ENCODE measurements around the gene SF3B4. TPM values are rescaled to one million over a fixed set of nuclear protein-coding genes. Genes with fewer than 3 reads are reported as not detected.
"Not testable (repeated sequence)": the region's sequence is repeated elsewhere in the genome, so short reads cannot be mapped to it uniquely, and the experiment has no call there.

The SF3B4 gene
- total RNA-seq, 1 experiment from 2014 or later = 127 TPM

DNA sequence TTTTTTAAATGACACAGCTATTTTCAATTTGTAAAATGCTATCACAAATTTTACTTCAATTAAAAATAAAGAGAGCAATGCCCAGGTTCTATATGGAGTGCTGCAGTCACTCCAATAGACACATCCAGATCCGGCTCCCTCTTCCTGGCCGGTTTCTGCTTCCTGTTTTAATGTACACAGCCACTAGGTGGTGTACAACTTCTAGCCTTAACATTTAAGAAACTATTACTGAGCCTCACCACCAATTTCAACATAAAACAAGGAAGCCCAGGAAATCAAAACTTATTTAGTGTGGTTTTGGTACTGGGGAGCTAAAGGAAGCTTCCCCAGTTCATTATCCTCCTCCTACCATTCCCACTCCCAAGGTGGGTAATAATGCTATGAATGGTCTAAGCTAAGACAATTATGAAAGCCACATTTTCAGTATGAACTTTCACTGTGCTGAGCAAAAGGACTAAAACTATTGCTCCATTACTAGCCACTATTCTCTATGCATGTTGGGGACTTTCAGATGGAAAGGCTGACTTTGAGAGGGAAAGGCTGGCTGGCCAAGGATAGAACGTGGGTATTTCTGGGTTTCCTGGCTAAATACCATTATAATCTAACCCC is 34.5 kb upstream of the SF3B4 start:
- no peak overlapping the region for H3K27ac Mint-ChIP-seq
- no peak overlapping the region for H3K4me3 Mint-ChIP-seq
- Histone ChIP-seq H3K9me3 (ENCODE audit: control insufficient read depth, low read depth, low read length) (peaks cover 9% of the 10 kb centered on the region), H3K79me1 (ENCODE audit: insufficient read depth, low read depth, low read length, poor library complexity, severe bottlenecking) (no peaks in the 10 kb centered on the region), H3K27ac (ENCODE audit: insufficient read length, low read depth, low read length) (no peak overlapping the region), H3K4me1 (ENCODE audit: insufficient read depth, low read length) (no peaks in the 10 kb centered on the region), H2BK15ac (ENCODE audit: low read depth, low read length) (no peak overlapping the region), H3K27me3 (ENCODE audit: insufficient read depth, low read length) (no peaks in the 10 kb centered on the region), H2AK5ac (ENCODE audit: insufficient read length, low read length) (no peak overlapping the region), H2BK12ac (ENCODE audit: insufficient read length, low read depth, low read length) (no peak overlapping the region), H4K91ac (ENCODE audit: insufficient read length, low read depth, low read length) (no peak overlapping the region), H3T11ph (ENCODE audit: low read length) (no peak overlapping the region), H4K5ac (ENCODE audit: insufficient read length, low read depth, low read length) (no peak overlapping the region), H3K56ac (ENCODE audit: insufficient read length, low read depth, low read length) (no peak overlapping the region), H3K23ac (ENCODE audit: insufficient read length, low read depth, low read length) (no peak overlapping the region), H3K4ac (ENCODE audit: low read depth, low read length) (no peak overlapping the region), H2AFZ (ENCODE audit: low read length) (no peak overlapping the region), H4K20me1 (ENCODE audit: control insufficient read depth, insufficient read depth, insufficient read length) (no peaks in the 10 kb centered on the region), H2BK120ac (ENCODE audit: low read depth, low read length, poor library complexity, severe bottlenecking) (no peak overlapping the region), H3K4me2 (ENCODE audit: insufficient read depth, insufficient read length, low read length) (no peak overlapping the region), H2BK5ac (ENCODE audit: insufficient read length, low read length) (no peak overlapping the region), H4K8ac (replicated peaks; ENCODE audit: insufficient read length, low read depth, low read length) (no peak overlapping the region), H3K18ac (ENCODE audit: insufficient read length, low read depth, low read length) (no peak overlapping the region), H3K79me2 (ENCODE audit: insufficient read depth, low read length) (no peaks in the 10 kb centered on the region), H3K23me2 (ENCODE audit: insufficient read length, low read depth, low read length, poor library complexity, severe bottlenecking) (no peaks in the 10 kb centered on the region), H3K9ac (ENCODE audit: extremely low read depth, insufficient read length, low read length) (no peak overlapping the region), H2BK20ac (ENCODE audit: low read depth, low read length, poor library complexity, severe bottlenecking) (no peak overlapping the region), H3K14ac (ENCODE audit: insufficient read depth, low read length) (no peak overlapping the region)
- H3K27me3 Mint-ChIP-seq (ENCODE audit: low read depth) = no peaks in the 10 kb centered on the region
- DNase-seq = peak; percentile 41
- peaks cover 54 to 75% (median 72%) of the 10 kb centered on the region in 3 experiments for H3K36me3 Mint-ChIP-seq (ENCODE audit: insufficient read depth in 1 of 3, low read depth in 3 of 3)
- TF ChIP-seq, protein P1, sequence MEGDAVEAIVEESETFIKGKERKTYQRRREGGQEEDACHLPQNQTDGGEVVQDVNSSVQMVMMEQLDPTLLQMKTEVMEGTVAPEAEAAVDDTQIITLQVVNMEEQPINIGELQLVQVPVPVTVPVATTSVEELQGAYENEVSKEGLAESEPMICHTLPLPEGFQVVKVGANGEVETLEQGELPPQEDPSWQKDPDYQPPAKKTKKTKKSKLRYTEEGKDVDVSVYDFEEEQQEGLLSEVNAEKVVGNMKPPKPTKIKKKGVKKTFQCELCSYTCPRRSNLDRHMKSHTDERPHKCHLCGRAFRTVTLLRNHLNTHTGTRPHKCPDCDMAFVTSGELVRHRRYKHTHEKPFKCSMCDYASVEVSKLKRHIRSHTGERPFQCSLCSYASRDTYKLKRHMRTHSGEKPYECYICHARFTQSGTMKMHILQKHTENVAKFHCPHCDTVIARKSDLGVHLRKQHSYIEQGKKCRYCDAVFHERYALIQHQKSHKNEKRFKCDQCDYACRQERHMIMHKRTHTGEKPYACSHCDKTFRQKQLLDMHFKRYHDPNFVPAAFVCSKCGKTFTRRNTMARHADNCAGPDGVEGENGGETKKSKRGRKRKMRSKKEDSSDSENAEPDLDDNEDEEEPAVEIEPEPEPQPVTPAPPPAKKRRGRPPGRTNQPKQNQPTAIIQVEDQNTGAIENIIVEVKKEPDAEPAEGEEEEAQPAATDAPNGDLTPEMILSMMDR (conservative IDR thresholded peaks at IDR 0.05) = peak; percentile 82
- H3K9me3 Mint-ChIP-seq = peaks cover 22 to 28% of the 10 kb centered on the region in 2 experiments
- WGBS (ENCODE audit: extremely low coverage, insufficient read length, low lambda C conversion rate) = no CpG with 5 or more reads among the region's 3 CpGs
- no peaks in the 10 kb centered on the region for H3K4me1 Mint-ChIP-seq

DNA sequence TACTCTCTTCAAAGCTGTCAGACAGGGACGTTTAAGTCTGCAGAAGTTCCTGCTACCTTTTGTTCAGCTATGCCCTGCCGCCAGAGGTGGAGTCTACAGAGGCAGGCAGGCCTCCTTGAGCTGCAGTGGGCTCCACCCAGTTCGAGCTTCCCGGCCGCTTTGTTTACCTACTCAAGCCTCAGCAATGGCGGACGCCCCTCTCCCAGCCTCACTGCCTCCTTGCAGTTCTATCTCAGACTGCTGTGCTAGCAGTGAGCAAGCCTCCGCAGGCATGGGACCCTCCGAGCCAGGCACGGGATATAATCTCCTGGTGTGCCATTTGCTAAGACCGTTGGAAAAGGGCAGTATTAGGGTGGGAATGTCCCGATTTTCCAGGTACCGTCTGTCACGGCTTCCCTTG is 29.9 kb upstream of the SF3B4 start:
- peaks cover 32 to 50% of the 10 kb centered on the region in 2 experiments for H3K9me3 Mint-ChIP-seq
- not testable (repeated sequence) for H2BK5ac ChIP-seq (ENCODE audit: insufficient read length, low read length)

More for the DNA sequence above, 29.9 kb upstream of the SF3B4 start:
- not testable (repeated sequence) for H4K20me1 ChIP-seq (ENCODE audit: control insufficient read depth, insufficient read depth, insufficient read length); H3T11ph ChIP-seq (ENCODE audit: low read length); H2AFZ ChIP-seq (ENCODE audit: low read length); H3K14ac ChIP-seq (ENCODE audit: insufficient read depth, low read length); H2BK120ac ChIP-seq (ENCODE audit: low read depth, low read length, poor library complexity, severe bottlenecking); H3K79me1 ChIP-seq (ENCODE audit: insufficient read depth, low read depth, low read length, poor library complexity, severe bottlenecking); H3K27me3 ChIP-seq (ENCODE audit: insufficient read depth, low read length); H3K23me2 ChIP-seq (ENCODE audit: insufficient read length, low read depth, low read length, poor library complexity, severe bottlenecking); DNase-seq; H3K9ac ChIP-seq (ENCODE audit: extremely low read depth, insufficient read length, low read length); H3K27ac Mint-ChIP-seq; H4K8ac ChIP-seq (replicated peaks; ENCODE audit: insufficient read length, low read depth, low read length); H3K4ac ChIP-seq (ENCODE audit: low read depth, low read length); H3K27ac ChIP-seq (ENCODE audit: insufficient read length, low read depth, low read length); H4K91ac ChIP-seq (ENCODE audit: insufficient read length, low read depth, low read length); H3K23ac ChIP-seq (ENCODE audit: insufficient read length, low read depth, low read length); H2BK12ac ChIP-seq (ENCODE audit: insufficient read length, low read depth, low read length); H3K27me3 Mint-ChIP-seq (ENCODE audit: low read depth); H3K4me2 ChIP-seq (ENCODE audit: insufficient read depth, insufficient read length, low read length); H3K9me3 ChIP-seq (ENCODE audit: control insufficient read depth, low read depth, low read length); H3K4me3 Mint-ChIP-seq; H3K79me2 ChIP-seq (ENCODE audit: insufficient read depth, low read length); H3K4me1 ChIP-seq (ENCODE audit: insufficient read depth, low read length); H4K5ac ChIP-seq (ENCODE audit: insufficient read length, low read depth, low read length); H3K4me1 Mint-ChIP-seq; H3K18ac ChIP-seq (ENCODE audit: insufficient read length, low read depth, low read length); H2BK20ac ChIP-seq (ENCODE audit: low read depth, low read length, poor library complexity, severe bottlenecking); H3K56ac ChIP-seq (ENCODE audit: insufficient read length, low read depth, low read length); H2BK15ac ChIP-seq (ENCODE audit: low read depth, low read length); H2AK5ac ChIP-seq (ENCODE audit: insufficient read length, low read length)
- H3K36me3 Mint-ChIP-seq (ENCODE audit: insufficient read depth in 1 of 3, low read depth in 3 of 3) = peaks cover 69 to 85% (median 77%) of the 10 kb centered on the region in 3 experiments
- no CpG with 5 or more reads among the region's 14 CpGs for WGBS (ENCODE audit: extremely low coverage, insufficient read length, low lambda C conversion rate)
